GM18520 (cell line): ENCODE measurements around the gene EIPR1.

Experiments
- ATAC-seq: cut with Tn5 transposase; IDR thresholded peaks from one replicate; pipeline ENCODE4 v1.9.1; 2021; ENCODE audit not compliant: unreplicated experiment

The EIPR1 gene

DNA sequence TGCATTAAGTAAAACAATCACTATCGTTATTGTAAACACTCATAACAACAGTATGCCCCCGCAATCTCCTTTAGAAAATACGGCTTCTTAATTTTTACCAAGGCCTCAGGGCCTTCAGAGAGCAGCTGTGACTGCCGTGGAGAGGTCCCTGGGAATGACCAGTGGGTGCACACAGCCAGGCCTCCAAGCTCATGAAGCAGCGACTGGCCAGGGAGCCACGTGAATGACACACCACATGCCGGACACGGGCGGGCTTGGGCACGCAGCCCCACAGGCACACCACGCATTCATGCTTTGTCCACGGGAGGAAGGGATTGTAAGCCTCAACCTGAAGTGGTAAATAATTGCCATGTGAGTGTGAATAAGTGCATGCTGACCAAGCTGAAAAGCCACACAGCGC is 121.0 kb downstream of the EIPR1 start:
- no peak for ATAC-seq

DNA sequence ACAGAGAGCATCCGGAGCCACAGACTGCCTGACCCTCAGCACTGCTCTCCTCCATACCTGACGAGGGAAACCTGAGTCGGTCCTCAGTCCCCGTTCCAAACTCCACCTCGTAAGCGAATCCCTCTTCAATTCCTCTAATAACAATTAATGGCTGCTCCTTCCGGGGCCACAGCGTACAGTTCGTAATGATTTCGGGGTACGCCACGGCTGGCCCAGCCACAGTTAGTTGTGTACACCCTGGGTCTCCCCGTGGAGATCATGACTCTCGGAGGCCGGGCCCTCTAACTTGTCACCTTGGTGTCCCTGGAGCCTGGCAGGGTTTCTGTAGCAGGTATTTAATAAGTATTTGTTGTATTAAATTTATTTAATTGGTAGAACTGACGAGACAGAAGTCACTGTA is 121.5 kb downstream of the EIPR1 start:
- no peak for ATAC-seq

DNA sequence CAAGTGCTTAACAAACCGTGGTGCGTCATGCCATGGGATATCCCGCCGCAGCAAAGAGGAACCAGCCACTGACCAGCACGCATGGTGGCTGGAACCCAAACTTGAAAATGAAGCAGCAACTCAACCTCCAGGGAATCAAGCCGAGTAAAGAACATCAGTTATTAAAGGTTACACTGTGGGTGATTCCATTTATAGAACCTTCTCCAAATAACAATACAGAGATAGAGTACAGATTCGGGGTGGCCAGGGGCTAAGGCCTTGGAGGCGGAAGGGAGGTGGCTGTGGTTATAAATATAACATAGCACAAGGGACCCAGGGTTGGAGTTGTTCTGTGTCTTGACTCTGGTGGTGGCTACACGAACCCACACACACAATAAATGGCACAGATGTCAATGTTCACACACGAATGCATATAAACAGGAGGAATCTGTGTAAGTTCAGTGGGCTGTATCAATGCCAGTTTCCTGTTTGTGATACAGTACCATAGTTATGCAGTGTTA is 123.1 kb downstream of the EIPR1 start:
- no peak for ATAC-seq

DNA sequence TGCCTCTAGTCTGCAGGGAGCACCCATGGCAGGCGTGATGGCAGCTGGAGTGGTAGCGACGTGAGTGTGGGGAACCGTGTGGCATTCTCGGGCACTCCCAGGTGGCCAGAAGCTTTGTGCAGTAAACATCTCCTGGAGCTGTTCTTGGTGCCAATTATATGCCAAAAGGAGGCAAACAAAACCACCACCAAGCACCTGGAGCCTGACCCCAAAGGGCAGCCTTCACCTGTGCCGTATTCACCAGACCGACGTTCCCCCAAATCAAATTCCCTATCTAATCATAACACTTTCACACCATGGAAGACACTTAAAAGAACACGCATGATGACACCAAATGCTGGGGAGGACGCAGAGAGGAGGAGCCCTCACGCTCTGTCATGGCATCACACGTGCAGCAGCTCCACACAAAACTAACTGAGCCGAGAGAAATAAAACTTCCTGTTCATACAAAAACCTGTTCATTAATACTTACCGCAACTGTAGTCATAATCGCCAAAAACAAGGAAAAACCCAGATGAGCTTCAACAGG is 123.6 kb downstream of the EIPR1 start:
- no peak for ATAC-seq

DNA sequence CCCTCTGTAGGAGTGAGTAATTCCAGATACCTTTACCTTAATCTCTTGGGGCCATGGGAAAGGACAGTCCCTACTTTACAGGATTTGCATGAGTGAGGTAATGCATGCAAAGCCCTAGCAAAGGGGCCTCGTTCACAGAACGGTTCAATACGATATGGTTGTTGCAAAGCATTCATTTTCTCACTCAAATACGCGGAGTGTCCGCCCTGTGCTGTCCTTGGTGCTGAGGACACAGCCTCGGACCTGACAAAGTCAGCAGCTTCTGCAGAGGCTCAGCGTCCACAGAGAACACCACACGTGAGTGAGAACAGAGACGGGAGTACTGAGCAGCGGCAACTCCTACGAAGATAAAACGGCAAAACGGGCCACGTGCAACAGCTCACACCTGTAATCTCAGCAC is 125.7 kb downstream of the EIPR1 start:
- no peak for ATAC-seq

DNA sequence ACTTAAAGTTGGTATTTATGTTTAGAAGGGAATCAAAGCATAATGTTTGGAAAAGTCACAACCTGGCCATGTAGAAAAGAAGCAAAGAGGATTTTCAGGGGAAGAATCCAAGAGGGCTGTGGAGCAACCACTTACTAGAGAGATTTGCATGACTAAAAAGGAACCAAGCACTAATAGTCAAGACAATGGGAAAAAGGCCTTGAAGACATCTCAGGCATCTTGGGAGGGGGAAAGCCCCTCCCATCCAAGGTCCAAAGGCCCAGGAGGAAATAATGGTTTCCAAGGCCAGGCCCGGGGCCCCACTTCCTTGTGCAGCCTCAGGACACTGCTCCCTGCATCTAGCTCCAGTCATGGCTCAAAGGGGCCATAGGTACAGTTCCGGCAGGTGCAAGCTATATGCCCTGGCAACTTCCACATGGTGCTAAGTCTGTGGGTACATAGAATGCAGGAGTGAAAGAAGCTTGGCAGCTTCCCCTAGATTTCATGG is 128.1 kb downstream of the EIPR1 start:
- no peak for ATAC-seq

DNA sequence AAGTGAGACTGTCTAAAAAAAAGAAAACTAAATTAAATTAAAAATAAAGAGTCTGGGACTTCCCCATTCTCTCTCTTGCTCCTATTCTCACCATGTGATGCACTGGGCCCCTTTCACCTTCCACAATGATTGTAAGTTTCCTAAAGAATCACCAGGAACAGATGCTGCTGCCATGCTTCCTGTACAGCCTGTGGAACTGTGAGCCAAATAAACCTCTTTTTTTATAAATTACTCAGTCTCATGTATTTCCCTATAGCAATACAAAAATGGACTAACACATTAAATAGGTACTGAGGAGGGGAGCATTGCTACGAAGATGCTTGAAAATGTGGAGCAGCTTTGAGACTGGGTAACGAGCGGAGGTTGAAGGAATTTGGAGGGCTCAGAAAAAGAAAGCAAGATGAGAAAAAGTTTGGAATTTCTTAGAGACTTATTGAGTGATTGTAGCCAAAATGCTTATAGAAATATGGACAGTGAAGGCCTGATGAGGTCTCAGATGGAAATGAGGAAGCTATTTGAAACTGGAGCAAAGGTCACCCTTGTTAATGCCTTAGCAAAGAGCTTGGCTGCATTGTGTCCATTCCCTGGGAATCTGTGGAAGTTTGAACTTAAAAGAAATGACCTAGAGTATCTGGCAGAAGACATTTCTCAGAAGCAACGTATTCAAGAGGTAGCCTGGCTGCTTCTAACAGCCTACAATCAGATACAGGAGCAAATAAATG is 128.7 kb downstream of the EIPR1 start:
- ATAC-seq: no peak

DNA sequence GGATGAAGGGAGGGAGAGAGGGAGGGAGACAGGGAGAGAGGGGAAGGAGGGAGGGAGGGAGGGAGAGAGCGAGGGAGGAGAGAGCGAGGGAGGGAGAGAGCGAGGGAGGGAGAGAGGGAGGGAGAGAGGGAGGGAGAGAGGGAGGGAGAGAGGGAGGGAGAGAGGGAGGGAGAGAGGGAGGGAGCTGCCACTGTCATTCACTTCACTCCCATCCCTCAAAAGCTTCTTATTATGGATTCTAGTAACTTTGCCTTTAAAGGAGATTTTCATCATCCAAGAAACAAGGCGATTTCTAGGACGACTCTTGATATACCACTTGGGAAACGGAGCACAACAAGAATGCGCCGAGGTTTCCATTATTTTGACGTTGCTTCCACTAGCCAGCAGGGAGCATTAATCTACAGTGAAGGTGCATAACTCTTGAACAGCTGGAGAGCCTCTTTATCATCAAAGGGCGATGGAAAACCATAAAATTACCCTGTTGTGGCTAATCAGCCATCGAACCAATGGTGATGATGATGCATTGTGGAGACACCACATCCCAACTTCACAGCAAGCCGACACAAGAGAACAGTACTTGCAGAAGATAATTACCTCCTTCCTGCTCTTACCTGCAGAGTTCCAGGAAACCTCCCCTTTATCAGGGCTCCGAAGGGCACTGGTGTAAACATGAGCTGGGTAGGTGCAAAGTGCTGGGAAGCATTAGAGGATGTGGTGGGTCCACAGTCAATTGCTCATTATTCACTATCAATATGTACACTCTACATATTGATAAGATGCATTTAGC is 130.5 kb downstream of the EIPR1 start:
- no peak for ATAC-seq

DNA sequence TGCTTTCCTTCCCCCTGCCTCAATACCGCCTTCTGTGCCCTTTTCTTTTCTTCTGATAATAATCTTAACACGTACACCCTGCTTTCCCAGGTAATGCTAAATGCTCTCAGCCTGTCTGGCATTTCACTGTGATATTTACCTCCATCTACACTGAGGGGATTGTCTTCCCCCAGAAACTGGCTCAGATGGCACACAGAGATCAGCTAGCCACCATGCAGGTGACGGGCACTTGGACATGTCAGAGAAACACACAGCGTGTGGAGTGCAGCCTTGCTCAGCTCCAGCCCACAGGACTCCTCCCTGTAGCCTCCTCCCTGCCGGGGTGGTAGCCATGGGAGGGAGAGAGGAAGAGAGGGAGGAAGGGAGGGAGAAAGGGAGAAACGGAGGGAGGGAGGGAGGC is 131.2 kb downstream of the EIPR1 start:
- ATAC-seq: no peak

DNA sequence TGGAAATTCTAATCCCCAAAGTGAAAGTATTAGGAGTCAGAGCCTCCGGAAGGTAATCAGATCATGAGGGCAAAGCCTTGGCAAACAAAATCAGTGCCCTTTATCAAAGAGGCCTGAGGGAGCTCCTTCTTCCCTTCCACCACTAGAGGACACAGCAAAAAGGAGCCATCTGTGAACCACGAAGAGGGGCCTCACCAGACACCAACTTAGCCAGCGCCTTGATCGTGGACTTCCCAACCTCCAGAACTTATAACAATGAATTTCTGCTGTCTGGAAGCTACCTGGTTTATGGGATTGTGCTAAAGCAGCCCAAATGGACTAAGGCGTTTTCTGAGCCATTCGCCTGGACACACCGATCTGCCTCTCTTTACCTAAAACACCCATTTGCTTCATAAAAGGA is 133.1 kb downstream of the EIPR1 start:
- ATAC-seq: no peak

DNA sequence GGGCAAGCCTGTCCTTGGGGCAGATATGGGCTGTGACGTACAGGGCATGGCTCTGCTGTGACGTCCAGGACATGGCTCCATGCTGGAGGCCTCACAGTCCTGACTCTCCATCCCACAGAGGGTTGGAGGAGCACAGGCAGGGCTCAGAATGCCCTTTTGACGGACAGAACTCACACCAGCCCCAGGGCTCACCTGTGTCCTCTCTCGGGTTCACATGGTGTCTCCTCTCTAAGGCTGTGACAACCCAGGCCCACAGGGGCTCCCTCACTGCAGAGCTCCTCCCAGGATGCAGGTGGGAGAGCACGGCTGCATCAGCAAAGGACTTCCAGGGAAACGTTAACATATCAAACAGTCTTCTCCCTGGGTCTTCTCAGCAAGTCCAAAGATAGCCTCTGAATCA is 133.8 kb downstream of the EIPR1 start:
- no peak for ATAC-seq

DNA sequence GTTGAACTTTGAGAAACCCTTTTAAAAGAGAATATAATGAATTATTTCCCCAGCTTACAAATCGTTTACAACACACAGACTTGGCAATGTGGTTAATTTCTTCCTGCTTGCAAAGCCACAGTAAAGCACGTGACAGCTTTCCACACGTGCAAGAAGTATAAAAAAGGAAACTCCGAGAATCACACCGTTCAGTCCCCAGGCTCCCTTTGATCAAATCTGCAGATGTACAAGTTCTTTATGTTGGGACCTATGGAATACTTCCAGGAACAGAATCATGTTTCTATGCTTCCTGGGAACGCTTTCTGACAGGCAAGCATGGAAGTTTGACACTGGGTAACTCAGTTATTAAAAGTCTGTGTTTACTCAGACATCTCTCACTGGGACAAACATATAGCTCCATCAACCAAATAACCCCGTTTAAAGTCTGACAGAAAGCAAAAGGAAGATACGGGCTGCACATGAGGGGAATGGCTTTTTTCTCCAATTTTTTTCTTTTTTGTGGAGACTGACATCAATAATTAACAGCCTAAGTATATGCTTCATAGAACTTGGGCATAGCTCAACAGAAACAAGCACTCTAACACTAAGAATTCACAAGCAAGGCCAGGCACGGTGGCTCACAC is 134.8 kb downstream of the EIPR1 start:
- no peak for ATAC-seq

DNA sequence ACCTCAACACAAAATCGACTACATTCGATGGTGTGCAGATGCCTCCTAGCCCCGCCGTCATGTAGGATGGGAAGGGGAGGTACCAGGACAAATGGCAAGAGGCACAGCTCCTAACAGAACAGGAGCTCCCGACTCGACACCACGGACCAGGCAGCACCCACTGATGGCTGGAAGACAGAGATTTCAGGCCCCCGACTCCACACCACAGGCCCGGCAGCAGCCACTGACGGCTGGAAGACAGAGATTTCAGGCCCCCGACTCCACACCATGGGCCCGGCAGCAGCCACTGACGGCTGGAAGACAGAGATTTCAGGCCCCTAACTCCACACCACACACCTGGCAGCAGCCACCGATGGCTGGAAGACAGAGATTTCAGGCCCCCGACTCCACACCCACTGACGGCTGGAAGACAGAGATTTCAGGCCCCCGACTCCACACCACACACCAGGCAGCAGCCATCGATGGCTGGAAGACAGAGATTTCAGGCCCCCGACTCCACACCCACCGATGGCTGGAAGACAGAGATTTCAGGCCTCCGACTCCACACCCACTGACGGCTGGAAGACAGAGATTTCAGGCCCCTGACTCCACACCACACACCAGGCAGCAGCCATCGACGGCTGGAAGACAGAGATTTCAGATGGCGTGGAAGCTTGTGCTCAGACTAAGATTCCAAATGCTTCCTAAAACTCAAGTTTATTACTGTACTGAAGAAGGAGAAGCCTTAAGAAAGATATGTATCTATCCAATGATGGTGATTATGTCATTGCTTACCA is 135.5 kb downstream of the EIPR1 start:
- ATAC-seq: no peak

DNA sequence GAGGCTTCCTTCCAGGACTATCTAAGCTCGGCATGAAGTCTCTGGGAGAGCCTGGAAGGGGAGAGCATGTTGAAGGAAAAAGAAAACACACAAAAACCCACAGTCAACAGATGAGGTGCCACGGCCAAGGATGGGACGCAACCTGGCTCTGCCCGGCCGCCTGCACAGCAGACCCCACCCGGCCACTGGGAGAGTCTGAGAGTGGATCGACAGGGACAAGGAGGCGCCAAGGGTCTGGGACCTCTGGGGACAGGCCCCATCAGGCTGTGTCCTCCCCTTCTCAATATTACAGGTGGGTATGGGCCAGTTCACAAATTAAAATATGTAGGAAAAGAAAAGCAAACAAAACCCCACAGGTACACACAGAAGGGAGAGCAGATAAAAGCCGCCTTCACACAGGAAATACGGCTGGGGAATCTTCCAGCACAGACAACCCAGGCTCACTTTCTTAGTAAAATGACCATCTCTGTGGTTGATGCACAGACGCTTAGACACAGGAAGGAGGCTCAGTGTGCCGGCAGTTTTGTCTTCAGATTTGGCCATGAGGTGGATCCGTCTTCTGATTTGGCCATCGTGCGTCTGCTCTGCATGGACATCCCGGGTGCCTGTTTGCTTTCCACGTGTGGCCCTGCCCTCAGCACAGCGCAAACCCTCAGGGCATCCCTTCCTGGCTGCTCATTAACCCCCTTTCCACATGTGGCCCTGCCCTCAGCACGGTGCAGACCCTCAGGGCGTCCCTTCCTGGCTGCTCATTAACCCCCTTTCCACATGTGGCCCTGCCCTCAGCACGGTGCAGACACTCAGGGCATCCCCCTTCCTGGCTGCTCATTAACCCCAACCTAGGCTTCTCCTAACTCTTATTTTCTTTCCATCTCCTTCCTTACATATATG is 138.4 kb downstream of the EIPR1 start:
- ATAC-seq: peak; percentile 70

DNA sequence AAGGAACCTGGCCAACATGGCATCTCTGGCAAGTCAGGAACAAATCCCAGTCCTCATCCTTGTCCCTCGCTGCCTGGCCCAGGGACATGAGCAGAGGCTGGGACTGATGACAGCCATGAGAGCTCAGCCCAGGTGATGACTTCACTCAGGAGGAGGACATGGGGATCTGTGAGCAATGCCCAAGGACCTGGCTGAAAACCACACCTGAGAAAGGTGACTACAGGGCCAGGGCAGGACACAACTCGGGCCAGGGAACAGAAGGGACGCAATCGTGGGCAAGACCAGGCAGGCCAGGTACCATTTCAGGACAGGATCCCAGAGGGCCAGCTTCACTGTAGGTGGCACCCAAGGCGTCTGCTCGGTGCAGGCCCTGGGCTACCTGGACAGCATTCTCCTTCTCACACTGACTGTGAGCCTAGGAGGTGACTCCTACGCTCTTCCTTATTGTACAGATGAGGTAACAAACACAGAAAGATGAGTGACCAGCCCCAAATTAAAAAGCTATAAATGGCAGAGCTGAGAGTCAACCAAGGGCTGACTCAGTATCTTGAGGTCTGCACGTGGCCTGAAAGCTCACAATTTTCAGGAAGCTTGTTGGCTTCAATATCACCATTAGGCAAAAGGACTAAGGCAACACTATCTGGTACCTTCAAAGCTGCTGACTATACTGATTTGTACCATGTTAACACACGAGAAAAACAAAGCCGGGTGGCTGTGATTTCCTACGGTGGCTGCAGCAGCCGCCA is 141.1 kb downstream of the EIPR1 start:
- no peak for ATAC-seq

DNA sequence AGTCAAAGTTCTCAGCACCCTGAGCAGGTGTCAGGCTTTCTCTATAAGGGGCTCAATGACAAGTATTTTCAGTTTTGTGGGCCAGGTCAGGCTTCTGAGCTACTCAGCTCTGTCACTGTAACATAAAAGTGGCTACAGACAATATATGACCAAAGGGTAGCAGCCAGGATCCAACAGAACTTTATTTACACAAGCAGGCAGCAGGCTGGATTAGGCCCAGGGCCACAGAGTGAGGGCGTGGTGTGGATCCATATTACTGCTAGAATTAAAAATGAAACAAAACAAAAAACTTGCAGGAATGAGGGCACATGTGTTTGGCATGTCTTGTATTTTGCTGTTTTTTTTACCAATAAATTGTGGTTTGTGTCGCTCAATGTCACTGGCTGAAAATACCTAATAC is 143.7 kb downstream of the EIPR1 start:
- ATAC-seq: no peak

DNA sequence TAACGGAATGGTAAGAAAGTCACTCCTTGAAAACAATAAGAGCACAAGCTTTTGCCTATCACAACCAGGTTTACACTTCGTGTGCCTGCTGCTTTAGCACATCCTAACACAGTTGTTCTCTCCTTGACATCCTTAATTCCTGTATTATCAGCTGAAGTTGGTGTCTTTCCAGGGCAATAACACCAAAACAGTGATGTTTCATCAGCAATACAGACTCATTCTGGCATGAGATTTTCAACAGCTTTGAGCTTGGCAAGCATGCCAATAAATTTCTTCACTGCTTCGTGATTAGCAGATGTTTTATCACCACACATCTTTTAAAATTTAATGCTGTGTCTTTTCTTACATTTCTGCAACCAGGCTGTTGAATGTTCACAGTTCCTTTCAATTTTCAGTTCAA is 148.4 kb downstream of the EIPR1 start:
- ATAC-seq: no peak

DNA sequence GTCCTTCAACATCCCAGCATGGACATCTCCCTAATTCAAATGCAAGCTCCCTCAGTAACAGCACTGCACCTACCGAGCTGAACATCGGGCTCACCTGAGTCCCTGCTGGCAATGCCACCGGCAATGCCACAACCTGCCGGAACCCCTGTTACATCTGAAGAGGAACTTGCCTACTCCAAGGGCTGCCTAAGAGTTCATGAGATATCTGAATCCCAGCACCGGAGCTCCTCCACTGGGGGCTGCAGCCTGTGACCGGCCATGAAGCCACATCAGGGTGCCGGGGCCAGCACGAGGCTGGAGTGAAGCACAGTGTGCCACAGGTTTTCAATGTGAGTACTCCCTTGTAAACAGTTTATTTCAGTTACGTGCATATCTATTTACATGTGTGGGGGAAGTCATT is 152.9 kb downstream of the EIPR1 start:
- no peak for ATAC-seq
